HG03135 (cell line): Measurements from ENCODE around the gene THOC2.
"Not testable (repeated sequence)": the region's sequence is repeated elsewhere in the genome, so short reads cannot be mapped to it uniquely, and the experiment has no call there.

Source experiments
- ATAC-seq: cut with Tn5 transposase; IDR thresholded peaks from one replicate; pipeline ENCODE4 v1.9.1; 2021; ENCODE audit warnings: mild to moderate bottlenecking, moderate library complexity; ENCODE audit not compliant: unreplicated experiment

The THOC2 gene

GRCh38 chrX:123590842-123591486 is 141.9 kb downstream of the THOC2 start:
- no peak for ATAC-seq

- ATAC-seq: no peak
These were observed 144.1 kb downstream of the THOC2 start for GRCh38 chrX:123588723-123589122.

- no peak for ATAC-seq
These were observed 151.3 kb downstream of the THOC2 start for GRCh38 chrX:123581586-123581985.

- ATAC-seq: no peak
These were observed 152.1 kb downstream of the THOC2 start for GRCh38 chrX:123580792-123581191.

GRCh38 chrX:123574027-123574426 is 158.8 kb downstream of the THOC2 start:
- ATAC-seq: not testable (repeated sequence)

- ATAC-seq: no peak
These were observed 162.8 kb downstream of the THOC2 start for GRCh38 chrX:123570011-123570590.

- ATAC-seq: no peak
These were observed 169.7 kb downstream of the THOC2 start for GRCh38 chrX:123563167-123563566.

- ATAC-seq: no peak
These were observed 170.3 kb downstream of the THOC2 start for GRCh38 chrX:123562342-123563146.

GRCh38 chrX:123561439-123562215 is 171.2 kb downstream of the THOC2 start:
- ATAC-seq: no peak

GRCh38 chrX:123550829-123551228 is 182.0 kb downstream of the THOC2 start:
- ATAC-seq: no peak
